ENCODE measurements around the gene HCN3.
A peak's percentile ranks its signal among the peaks of the same experiment; 100 is the strongest.
"Not testable (repeated sequence)": the region's sequence is repeated elsewhere in the genome, so short reads cannot be mapped to it uniquely, and the experiment has no call there.

GRCh38 chr1:155246796-155247195, 30.5 kb upstream of the HCN3 start:
- not testable (repeated sequence) for TF ChIP-seq CTCF (IDR thresholded peaks at IDR 0.05); PREB (CRISPR knock-in tag; IDR thresholded peaks at IDR 0.05; ENCODE audit: borderline replicate concordance); ZBTB21 (CRISPR knock-in tag; IDR thresholded peaks at IDR 0.05; ENCODE audit: borderline replicate concordance); RELA (CRISPR knock-in tag; IDR thresholded peaks at IDR 0.05; ENCODE audit: borderline replicate concordance); SMAD4 (CRISPR knock-in tag; IDR thresholded peaks at IDR 0.05); FOXJ3 (CRISPR knock-in tag; IDR thresholded peaks at IDR 0.05; ENCODE audit: borderline replicate concordance)
- peak; percentile 83 for TF ChIP-seq ZNF121 (CRISPR knock-in tag; IDR thresholded peaks at IDR 0.05)
